ENCODE data around the gene ARID4B. TPM values are rescaled to one million over a fixed set of nuclear protein-coding genes. Genes with fewer than 3 reads are reported as not detected.
A peak's percentile ranks its signal among the peaks of the same experiment; 100 is the strongest.

Gene ARID4B
- total RNA-seq, 1 donor from 2014 or later, result 68.8 TPM

- no peaks in the 10 kb centered on the region for H3K9me3 Mint-ChIP-seq (ENCODE audit: low read depth)
- peak overlapping the region; percentile 86 for H3K4me3 Mint-ChIP-seq (ENCODE audit: low read depth)
- DNase-seq (ENCODE audit: low spot score, unreplicated experiment), result no peak
- no peak overlapping the region for H3K27ac Mint-ChIP-seq
- TF ChIP-seq CTCF (IDR thresholded peaks at IDR 0.05; ENCODE audit: unreplicated experiment), result no peak
- H3K27me3 Mint-ChIP-seq, result no peaks in the 10 kb centered on the region
- peaks cover 10% of the 10 kb centered on the region for H3K36me3 Mint-ChIP-seq (ENCODE audit: insufficient read depth)
- peaks cover 27% of the 10 kb centered on the region for H3K4me1 Mint-ChIP-seq (ENCODE audit: low read depth)
These were observed 2.8 kb downstream of the ARID4B start for GRCh38 chr1:235325139-235325538.

GRCh38 chr1:235324296-235324695 lies 3.7 kb downstream of the ARID4B start:
- no peak for DNase-seq (ENCODE audit: low spot score, unreplicated experiment)
- Mint-ChIP-seq H3K4me3 (ENCODE audit: low read depth) (peak overlapping the region; percentile 37), H3K4me1 (ENCODE audit: low read depth) (peaks cover 27% of the 10 kb centered on the region), H3K27ac (peak overlapping the region; percentile 56), H3K27me3 (no peaks in the 10 kb centered on the region), H3K9me3 (ENCODE audit: low read depth) (no peaks in the 10 kb centered on the region), H3K36me3 (ENCODE audit: insufficient read depth) (peaks cover 11% of the 10 kb centered on the region)
- no peak for TF ChIP-seq CTCF (IDR thresholded peaks at IDR 0.05; ENCODE audit: unreplicated experiment)

- peaks cover 16% of the 10 kb centered on the region for H3K36me3 Mint-ChIP-seq (ENCODE audit: insufficient read depth)
- DNase-seq (ENCODE audit: low spot score, unreplicated experiment), result no peak
- no peaks in the 10 kb centered on the region for H3K27me3 Mint-ChIP-seq
- TF ChIP-seq CTCF (IDR thresholded peaks at IDR 0.05; ENCODE audit: unreplicated experiment), result no peak
- H3K27ac Mint-ChIP-seq, result peak overlapping the region; percentile 90
- peaks cover 21% of the 10 kb centered on the region for H3K4me1 Mint-ChIP-seq (ENCODE audit: low read depth)
- no peaks in the 10 kb centered on the region for H3K9me3 Mint-ChIP-seq (ENCODE audit: low read depth)
- H3K4me3 Mint-ChIP-seq (ENCODE audit: low read depth), result no peak overlapping the region
These were observed 7.3 kb downstream of the ARID4B start for GRCh38 chr1:235320521-235321179.

GRCh38 chr1:235319255-235319654 lies 8.7 kb downstream of the ARID4B start:
- Mint-ChIP-seq H3K27me3 (no peaks in the 10 kb centered on the region), H3K4me1 (ENCODE audit: low read depth) (peaks cover 14% of the 10 kb centered on the region), H3K27ac (peak overlapping the region; percentile 57), H3K9me3 (ENCODE audit: low read depth) (no peaks in the 10 kb centered on the region), H3K4me3 (ENCODE audit: low read depth) (no peak overlapping the region), H3K36me3 (ENCODE audit: insufficient read depth) (peaks cover 14% of the 10 kb centered on the region)
- DNase-seq (ENCODE audit: low spot score, unreplicated experiment), result no peak
- no peak for TF ChIP-seq CTCF (IDR thresholded peaks at IDR 0.05; ENCODE audit: unreplicated experiment)

- Mint-ChIP-seq H3K4me3 (ENCODE audit: low read depth) (no peak overlapping the region), H3K27ac (peak overlapping the region; percentile 70), H3K9me3 (ENCODE audit: low read depth) (no peaks in the 10 kb centered on the region), H3K4me1 (ENCODE audit: low read depth) (peaks cover 20% of the 10 kb centered on the region), H3K36me3 (ENCODE audit: insufficient read depth) (peaks cover 11% of the 10 kb centered on the region), H3K27me3 (no peaks in the 10 kb centered on the region)
- no peak for DNase-seq (ENCODE audit: low spot score, unreplicated experiment)
- TF ChIP-seq CTCF (IDR thresholded peaks at IDR 0.05; ENCODE audit: unreplicated experiment), result no peak
These were observed 10.8 kb downstream of the ARID4B start for GRCh38 chr1:235317168-235317567.

Data from progenitor cell of endocrine pancreas (in vitro differentiated cells).